Endothelial cell of umbilical vein (primary cell): ENCODE results near the gene DIRAS3. TPM values are rescaled to one million over a fixed set of nuclear protein-coding genes. Genes with fewer than 3 reads are reported as not detected.

Experiments used
- BruUV-seq: library from RNA; stranded (reverse); fragments of 400-500 nt; replicated peaks from 2 replicates; lab custom pipeline; 2021; lab: Mats Ljungman, UMichigan
- CTCF ChIA-PET: fragments of 300-600, 350-600 bp; sonication (Branson Sonifier 250); formaldehyde crosslinking; loops from one replicate; lab custom pipeline; 2021; ENCODE audit warnings: antibody characterized with exemption, inconsistent platforms; lab: Charles Lee
- POLR2A ChIA-PET: fragments of 300-600, 350-600 bp; sonication (Branson Sonifier 250); formaldehyde crosslinking; loops from one replicate; lab custom pipeline; 2021; ENCODE audit warnings: antibody characterized with exemption, inconsistent platforms; lab: Charles Lee
- DNase-seq: peaks from one replicate; pipeline ENCODE4 v3.0.0-alpha.2; 2011; ENCODE audit warnings: low read depth, low spot score
- FAIRE-seq: peaks from 2 replicates; lab custom pipeline; 2011; peaks lifted over from hg19 to GRCh38; lab: Jason Lieb, UNC
- H2AFZ ChIP-seq: 2 replicates; pipeline ENCODE4 v1.6.0; 2012; ENCODE audit warnings: low read depth, low read length, control low read depth, inconsistent platforms
- H3K27ac ChIP-seq: 2 replicates; pipeline ENCODE4 v1.5.1; 2011; ENCODE audit warnings: low read depth, mild to moderate bottlenecking, control low read depth, low read length, moderate library complexity; ENCODE audit not compliant: insufficient read depth
- H3K27me3 ChIP-seq, 2 experiments: 2 replicates each; pipeline versions ENCODE4 v1.6.0 to v1.6.1; 2011; ENCODE audit warnings: low read length in 2 of 2, mixed read lengths in 1 of 2; ENCODE audit not compliant: control insufficient read depth in 2 of 2, insufficient read depth in 2 of 2
- H3K36me3 ChIP-seq, 2 experiments: 2 replicates in 1 of 2; 3 replicates in 1 of 2; pipeline ENCODE4 v1.5.1; 2011; ENCODE audit warnings: low read length in 2 of 2, mild to moderate bottlenecking in 1 of 2, moderate library complexity in 1 of 2; ENCODE audit not compliant: control insufficient read depth in 2 of 2, insufficient read depth in 2 of 2; ENCODE audit errors: extremely low read depth in 1 of 2
- H3K4me1 ChIP-seq: 3 replicates; pipeline ENCODE4 v1.5.1; 2011; ENCODE audit warnings: mild to moderate bottlenecking, low read length; ENCODE audit not compliant: control insufficient read depth, insufficient read depth; ENCODE audit errors: extremely low read depth
- H3K4me2 ChIP-seq: 2 replicates; pipeline ENCODE4 v1.6.1; 2011; ENCODE audit warnings: low read length, control low read depth, mixed read lengths; ENCODE audit not compliant: insufficient read depth
- H3K4me3 ChIP-seq, 3 experiments: fragments of 200-600 bp in 1 of 3; sonication (generic), shearing (Covaris generic) in 1 of 3; replicated peaks in 1 of 3; 2 replicates each; pipeline ENCODE4 v1.5.1; 2011 to 2016; ENCODE audit warnings: control low read depth in 3 of 3, low read length in 3 of 3, mild to moderate bottlenecking in 2 of 3, inconsistent platforms in 1 of 3, low read depth in 1 of 3, moderate library complexity in 1 of 3; ENCODE audit not compliant: insufficient read depth in 1 of 3
- H3K79me2 ChIP-seq: 2 replicates; pipeline ENCODE4 v1.6.0; 2012; ENCODE audit warnings: low read length, inconsistent platforms; ENCODE audit not compliant: control insufficient read depth, insufficient read depth
- H3K9ac ChIP-seq: replicated peaks from 2 replicates; pipeline ENCODE3; 2011; ENCODE audit warnings: low read length, control low read depth; ENCODE audit not compliant: insufficient read depth; ENCODE audit errors: extremely low read depth
- H3K9me1 ChIP-seq: replicated peaks from 3 replicates; pipeline ENCODE4 v1.6.0; 2011; ENCODE audit warnings: mild to moderate bottlenecking, low read length; ENCODE audit not compliant: control insufficient read depth, insufficient read depth; ENCODE audit errors: extremely low read depth
- H3K9me3 ChIP-seq: replicated peaks from 2 replicates; pipeline ENCODE4 v1.5.1; 2012; ENCODE audit warnings: low read length, inconsistent platforms; ENCODE audit not compliant: control insufficient read depth, insufficient read depth
- H4K20me1 ChIP-seq: replicated peaks from 2 replicates; pipeline ENCODE3; 2011; ENCODE audit warnings: mild to moderate bottlenecking, low read length; ENCODE audit not compliant: control insufficient read depth, insufficient read depth; ENCODE audit errors: extremely low read depth
- EZH2 ChIP-seq: IDR thresholded peaks from 2 replicates; pipeline ENCODE4 v1.6.1; 2012; ENCODE audit warnings: borderline replicate concordance, low read depth, mild to moderate bottlenecking, moderate library complexity, low read length, inconsistent platforms; ENCODE audit not compliant: severe bottlenecking
- FOS ChIP-seq: IDR thresholded peaks from 2 replicates; pipeline ENCODE4 v1.6.1; 2011; ENCODE audit warnings: mild to moderate bottlenecking, low read length, moderate library complexity, borderline replicate concordance; ENCODE audit not compliant: insufficient read depth
- GATA2 ChIP-seq: IDR thresholded peaks from 2 replicates; pipeline ENCODE4 v1.7.0; 2011; ENCODE audit warnings: low read depth, mild to moderate bottlenecking, moderate library complexity, mixed read lengths, low read length; ENCODE audit not compliant: insufficient read length, insufficient read depth
- JUN ChIP-seq: IDR thresholded peaks from 2 replicates; pipeline ENCODE4 v1.6.1; 2011; ENCODE audit warnings: borderline replicate concordance, low read depth; ENCODE audit not compliant: insufficient read length, insufficient read depth
- MYC ChIP-seq: IDR thresholded peaks from one replicate; pipeline ENCODE4 v1.6.1; 2011; ENCODE audit warnings: mild to moderate bottlenecking, low read depth, low read length
- POLR2A ChIP-seq: IDR thresholded peaks from 2 replicates; pipeline ENCODE4 v1.6.1; 2012; ENCODE audit warnings: low read depth, mild to moderate bottlenecking, control low read depth, low read length
- POLR2AphosphoS5 ChIP-seq: IDR thresholded peaks from 2 replicates; pipeline ENCODE4 v1.6.1; 2012; ENCODE audit warnings: low read depth, mild to moderate bottlenecking, control low read depth, low read length, moderate library complexity; ENCODE audit not compliant: insufficient read depth
- dilution Hi-C: fragments of 300-500 bp; cut with MboI; formaldehyde crosslinking; loops from one replicate; pipeline ENCODE4 v1.15.0; 2019; ENCODE audit warnings: low sequenced_read_pairs; ENCODE audit not compliant: extremely low pct_ligation_motif_present
- intact Hi-C: fragments of 100-400 bp; cut with micrococcal nuclease; formaldehyde crosslinking; loops from one replicate; pipeline ENCODE4 v1.10.0; 2022
- polyA plus RNA-seq, 4 experiments: library from polyadenylated mRNA; depleted of rRNA in 3 of 4; stranded (reverse) in 3 of 4; unstranded in 1 of 4; fragments of >200 nt; gene quantifications; 2 replicates each; pipeline versions ENCODE4 v1.2.1 to v1.2.3, GENCODE V29; 2011 to 2012; ENCODE audit warnings: missing spikeins in 1 of 4
- total RNA-seq: library from RNA; stranded (reverse); gene quantifications from 2 replicates; pipeline ENCODE4 v1.2.3, GENCODE V29; 2021
- TF ChIP-seq, protein P1 (sequence below): IDR thresholded peaks from 2 replicates; pipeline ENCODE4 v1.6.1; 2011; ENCODE audit not compliant: insufficient read depth, insufficient read length
- TF ChIP-seq, protein P2 (sequence below), 2 donors: IDR thresholded peaks; 1 replicate in 1 of 2; 2 replicates in 1 of 2; pipeline ENCODE4 v1.5.1; 2011; ENCODE audit warnings: low read length in 2 of 2, mild to moderate bottlenecking in 2 of 2, moderate library complexity in 2 of 2, control low read depth in 1 of 2, inconsistent platforms in 1 of 2, low read depth in 1 of 2; ENCODE audit not compliant: insufficient read depth in 1 of 2; ENCODE audit errors: extremely low read depth in 1 of 2

Gene DIRAS3
- total and polyA plus RNA-seq, 2 donors (not counting 3 experiments of a cell fraction or from before 2014, with no cell fraction given) = 1.2 to 7.6 TPM

DNA sequence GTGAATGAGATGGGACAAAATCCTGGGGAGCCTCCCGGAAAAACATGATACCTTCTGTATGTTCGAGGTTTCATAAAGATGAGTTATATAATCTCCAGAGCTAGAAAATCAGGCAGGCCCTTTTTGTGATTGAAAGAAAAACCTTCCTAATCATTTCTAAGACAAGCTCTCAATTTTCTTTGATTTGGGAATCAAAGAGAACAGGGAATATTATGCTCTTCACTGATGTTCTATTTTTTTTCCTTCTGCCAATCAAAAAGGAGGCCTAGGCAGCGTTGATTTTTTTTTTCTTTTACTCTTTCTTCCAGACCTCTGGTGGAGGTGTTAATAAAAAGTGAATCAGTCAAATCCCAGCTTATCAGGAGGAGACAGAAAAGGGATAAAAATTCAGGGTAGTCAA lies 34.5 kb downstream of the DIRAS3 start:
- H3K79me2 ChIP-seq = no peaks in the 10 kb centered on the region
- TF ChIP-seq POLR2AphosphoS5 (no peak), POLR2A (no peak), GATA2 (no peak), FOS (no peak), JUN (no peak), MYC (no peak), EZH2 (no peak)
- TF ChIP-seq, protein P1, sequence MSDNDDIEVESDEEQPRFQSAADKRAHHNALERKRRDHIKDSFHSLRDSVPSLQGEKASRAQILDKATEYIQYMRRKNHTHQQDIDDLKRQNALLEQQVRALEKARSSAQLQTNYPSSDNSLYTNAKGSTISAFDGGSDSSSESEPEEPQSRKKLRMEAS = no peak
- TF ChIP-seq, protein P2, sequence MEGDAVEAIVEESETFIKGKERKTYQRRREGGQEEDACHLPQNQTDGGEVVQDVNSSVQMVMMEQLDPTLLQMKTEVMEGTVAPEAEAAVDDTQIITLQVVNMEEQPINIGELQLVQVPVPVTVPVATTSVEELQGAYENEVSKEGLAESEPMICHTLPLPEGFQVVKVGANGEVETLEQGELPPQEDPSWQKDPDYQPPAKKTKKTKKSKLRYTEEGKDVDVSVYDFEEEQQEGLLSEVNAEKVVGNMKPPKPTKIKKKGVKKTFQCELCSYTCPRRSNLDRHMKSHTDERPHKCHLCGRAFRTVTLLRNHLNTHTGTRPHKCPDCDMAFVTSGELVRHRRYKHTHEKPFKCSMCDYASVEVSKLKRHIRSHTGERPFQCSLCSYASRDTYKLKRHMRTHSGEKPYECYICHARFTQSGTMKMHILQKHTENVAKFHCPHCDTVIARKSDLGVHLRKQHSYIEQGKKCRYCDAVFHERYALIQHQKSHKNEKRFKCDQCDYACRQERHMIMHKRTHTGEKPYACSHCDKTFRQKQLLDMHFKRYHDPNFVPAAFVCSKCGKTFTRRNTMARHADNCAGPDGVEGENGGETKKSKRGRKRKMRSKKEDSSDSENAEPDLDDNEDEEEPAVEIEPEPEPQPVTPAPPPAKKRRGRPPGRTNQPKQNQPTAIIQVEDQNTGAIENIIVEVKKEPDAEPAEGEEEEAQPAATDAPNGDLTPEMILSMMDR (IDR thresholded peaks at IDR 0.05; ENCODE audit: extremely low read depth in 1 of 2, insufficient read depth in 1 of 2, low read depth in 1 of 2, low read length in 2 of 2) = no peak
- intact Hi-C loops = no loop called here
- H3K27ac ChIP-seq = no peak overlapping the region
- no peaks in the 10 kb centered on the region for H4K20me1 ChIP-seq
- ChIA-PET POLR2A (no interaction called here), CTCF (no interaction called here)
- no peaks in the 10 kb centered on the region for H3K9me3 ChIP-seq
- no peak overlapping the region for H2AFZ ChIP-seq
- H3K4me2 ChIP-seq = no peak overlapping the region
- no peak overlapping the region for H3K4me3 ChIP-seq
- no peaks in the 10 kb centered on the region for H3K27me3 ChIP-seq
- no peaks in the 10 kb centered on the region for H3K9me1 ChIP-seq
- H3K36me3 ChIP-seq = no peaks in the 10 kb centered on the region
- no peak for DNase-seq
- dilution Hi-C loops = no loop called here
- no TSS peak for BruUV-seq
- no peak for FAIRE-seq
- H3K4me1 ChIP-seq = peaks cover under 1% of the 10 kb centered on the region
- H3K9ac ChIP-seq = no peak overlapping the region
